GM10266 (cell line): ENCODE data around the gene PGLYRP4.

ENCODE experiments used
- DNase-seq: peaks from one replicate; pipeline ENCODE4 v3.0.0; 2012; ENCODE audit errors: extremely low spot score
- CTCF ChIP-seq: IDR thresholded peaks from 2 replicates; pipeline ENCODE4 v1.5.1; 2012; ENCODE audit warnings: mild to moderate bottlenecking, low read depth; ENCODE audit not compliant: control insufficient read depth, insufficient read depth; ENCODE audit errors: missing control alignments

PGLYRP4 gene

DNA sequence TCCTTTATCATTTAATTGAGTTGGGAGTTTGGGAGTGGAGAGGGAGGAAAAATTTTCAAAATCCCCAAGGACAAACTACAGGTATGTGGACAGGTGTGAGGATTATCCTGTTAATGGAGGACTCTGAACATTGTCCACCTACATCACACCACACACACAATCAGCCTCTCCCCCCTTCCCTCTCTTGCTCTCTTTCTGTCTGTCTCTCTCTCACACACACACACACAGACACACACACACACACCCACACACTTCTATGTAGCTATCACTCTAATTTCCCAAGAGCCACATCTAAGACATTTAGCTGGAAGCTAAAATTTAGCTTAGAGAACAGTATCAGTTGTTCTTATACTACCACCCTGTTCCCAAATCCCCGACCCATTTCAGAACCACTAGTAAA, 40.8 kb upstream of the PGLYRP4 start:
- TF ChIP-seq CTCF, result no peak
- no peak for DNase-seq

DNA sequence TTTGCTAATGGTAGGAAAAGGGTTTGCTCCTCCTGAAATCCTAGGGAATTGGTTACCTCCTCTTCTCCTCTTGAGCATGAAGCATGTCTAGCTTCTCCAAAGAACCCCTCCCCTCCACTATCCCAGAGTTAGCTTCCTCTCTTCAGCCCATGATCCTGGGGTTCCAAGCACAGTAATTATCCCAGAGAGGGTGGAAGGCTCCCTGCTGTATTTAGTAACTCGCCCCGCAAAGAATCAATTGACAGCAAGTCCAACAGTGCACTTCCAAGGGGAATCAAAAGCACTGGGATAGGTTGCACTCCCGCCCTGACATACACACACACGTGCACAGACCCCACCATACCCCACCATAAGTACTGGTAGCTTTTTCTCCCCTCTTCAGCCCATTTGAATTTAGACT, 39.1 kb upstream of the PGLYRP4 start:
- no peak for DNase-seq
- no peak for TF ChIP-seq CTCF

GRCh38 chr1:153387001-153387400, 38.4 kb upstream of the PGLYRP4 start:
- TF ChIP-seq CTCF, result no peak
- DNase-seq, result no peak

DNA sequence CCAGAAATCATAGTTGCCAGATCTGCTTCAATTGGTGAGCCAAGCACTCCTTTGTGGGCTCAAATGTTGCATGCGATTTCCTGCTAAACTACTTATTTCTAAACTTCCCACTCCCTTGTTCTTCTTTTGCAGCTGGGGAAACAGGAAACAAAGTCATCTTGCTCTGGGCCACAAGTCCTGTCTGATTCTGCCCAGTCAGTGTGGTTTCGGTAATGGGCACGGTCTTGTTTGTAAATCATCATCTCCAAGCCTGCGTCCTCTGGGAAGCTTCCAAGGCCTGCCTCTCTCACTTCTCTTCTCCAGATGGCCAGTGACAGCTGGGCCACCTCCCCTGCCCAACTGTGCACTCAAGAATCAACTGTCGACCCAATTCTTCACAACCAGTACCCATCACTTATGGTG, 37.9 kb upstream of the PGLYRP4 start:
- no peak for DNase-seq
- no peak for TF ChIP-seq CTCF

- no peak for DNase-seq
- TF ChIP-seq CTCF, result no peak
Observed at GRCh38 chr1:153384958-153385580, 36.4 kb upstream of the PGLYRP4 start.

GRCh38 chr1:153380711-153381110, 32.1 kb upstream of the PGLYRP4 start:
- DNase-seq, result no peak
- TF ChIP-seq CTCF, result no peak

- TF ChIP-seq CTCF, result no peak
- no peak for DNase-seq
Observed at GRCh38 chr1:153379591-153379990, 30.9 kb upstream of the PGLYRP4 start.
